B cell (primary cell): ENCODE results near the gene KLK13. TPM values are rescaled to one million over a fixed set of nuclear protein-coding genes. Genes with fewer than 3 reads are reported as not detected.

Experiments used
- ATAC-seq: fragments of 200-7000 bp; cut with Tn5 transposase; one replicate; pipeline ENCODE4 v1.10.0; 2021; ENCODE audit warnings: low read depth, mild to moderate bottlenecking, moderate number of reproducible peaks, moderate library complexity
- CTCF ChIA-PET: fragments of 350-600 bp; sonication (Branson Sonifier 250); formaldehyde crosslinking; loops from one replicate; lab custom pipeline; 2021; ENCODE audit warnings: antibody characterized with exemption, inconsistent platforms; lab: Charles Lee
- POLR2A ChIA-PET: fragments of 350-600 bp; sonication (Branson Sonifier 250); formaldehyde crosslinking; loops from one replicate; lab custom pipeline; 2021; ENCODE audit warnings: antibody characterized with exemption; lab: Charles Lee
- DNase-seq: peaks from one replicate; pipeline ENCODE4 v3.0.0; 2013
- H2AFZ ChIP-seq: 2 replicates; pipeline ENCODE4 v1.6.1; 2012; ENCODE audit warnings: mild to moderate bottlenecking, low read depth, low read length; ENCODE audit not compliant: insufficient read depth, poor library complexity, severe bottlenecking
- H3K27ac ChIP-seq, 2 donors: 1 replicate in 1 of 2; 2 replicates in 1 of 2; pipeline ENCODE4 v1.5.1; 2012 to 2013; ENCODE audit warnings: low read length in 2 of 2, mild to moderate bottlenecking in 2 of 2, moderate library complexity in 1 of 2
- H3K27me3 ChIP-seq, 4 experiments: fragments of 200-600 bp in 1 of 4; sonication (generic) in 1 of 4; replicated peaks in 1 of 4; 1 replicate in 2 of 4; 2 replicates in 2 of 4; pipeline versions ENCODE4 v1.6.1 to v1.7.0; 2013 to 2016; ENCODE audit warnings: low read length in 3 of 4, mild to moderate bottlenecking in 2 of 4, mixed read lengths in 1 of 4, moderate library complexity in 1 of 4; ENCODE audit not compliant: insufficient read depth in 4 of 4, control insufficient read depth in 3 of 4; ENCODE audit errors: control extremely low read depth in 1 of 4
- H3K36me3 ChIP-seq, 2 experiments: replicated peaks in 1 of 2; 1 replicate in 1 of 2; 2 replicates in 1 of 2; pipeline versions ENCODE4 v1.6.1 to v1.7.1; 2013; ENCODE audit warnings: low read length in 1 of 2; ENCODE audit not compliant: insufficient read depth in 2 of 2, control insufficient read depth in 1 of 2; ENCODE audit errors: control extremely low read depth in 1 of 2, extremely low read depth in 1 of 2
- H3K4me1 ChIP-seq, 2 donors: fragments of 200-600 bp in 1 of 2; sonication (generic) in 1 of 2; 1 replicate in 1 of 2; 2 replicates in 1 of 2; pipeline versions ENCODE4 v1.5.1 to v1.6.1; 2013 to 2017; ENCODE audit warnings: low read length in 2 of 2; ENCODE audit not compliant: control insufficient read depth in 2 of 2, insufficient read depth in 2 of 2
- H3K4me2 ChIP-seq: replicated peaks from 2 replicates; pipeline ENCODE3; 2012; ENCODE audit warnings: mild to moderate bottlenecking, low read depth, low read length; ENCODE audit not compliant: poor library complexity, severe bottlenecking
- H3K4me3 ChIP-seq, 5 experiments: fragments of 200-600 bp in 1 of 5; sonication (generic) in 1 of 5; 1 replicate in 3 of 5; 2 replicates in 2 of 5; pipeline versions ENCODE4 v1.5.1 to v1.7.0; 2011 to 2016; ENCODE audit warnings: low read length in 4 of 5, mild to moderate bottlenecking in 4 of 5, low read depth in 2 of 5, control low read depth in 1 of 5, moderate library complexity in 1 of 5; ENCODE audit not compliant: insufficient read depth in 1 of 5; ENCODE audit errors: control extremely low read depth in 1 of 5, extremely low read depth in 1 of 5
- H3K79me2 ChIP-seq: fragments of 200-600 bp; sonication (generic); one replicate; pipeline ENCODE4 v1.6.0; 2016; ENCODE audit warnings: low read length; ENCODE audit not compliant: control insufficient read depth, insufficient read depth
- H3K9ac ChIP-seq: fragments of 200-600 bp; sonication (generic); 2 replicates; pipeline ENCODE4 v1.6.1; 2017; ENCODE audit warnings: mild to moderate bottlenecking, low read length, moderate library complexity
- H3K9me3 ChIP-seq, 3 donors: one replicate each; pipeline versions ENCODE4 v1.6.1 to v1.7.1; 2013; ENCODE audit warnings: low read length in 2 of 3; ENCODE audit not compliant: control insufficient read depth in 2 of 3, insufficient read depth in 1 of 3; ENCODE audit errors: control extremely low read depth in 1 of 3
- H4K20me1 ChIP-seq: 2 replicates; pipeline ENCODE4 v1.6.0; 2012; ENCODE audit warnings: mild to moderate bottlenecking, low read length; ENCODE audit not compliant: insufficient read depth, control insufficient read depth, poor library complexity, severe bottlenecking
- H3K27ac Mint-ChIP-seq: one replicate; pipeline ENCODE4 v1.8.0; 2021; ENCODE audit warnings: mixed read lengths
- H3K27me3 Mint-ChIP-seq: one replicate; pipeline ENCODE4 v1.8.0; 2021; ENCODE audit warnings: mixed read lengths
- H3K4me1 Mint-ChIP-seq: one replicate; pipeline ENCODE4 v1.8.0; 2021; ENCODE audit warnings: mixed read lengths
- H3K4me3 Mint-ChIP-seq: one replicate; pipeline ENCODE4 v1.8.0; 2021; ENCODE audit warnings: mixed read lengths
- H3K9me3 Mint-ChIP-seq: one replicate; pipeline ENCODE4 v1.8.0; 2022; ENCODE audit warnings: mixed read lengths; ENCODE audit not compliant: insufficient read depth
- CTCF ChIP-seq: fragments of 200-600 bp; IDR thresholded peaks from one replicate; pipeline ENCODE4 v1.8.0; 2022; ENCODE audit warnings: antibody characterized with exemption, mild to moderate bottlenecking
- EZH2 ChIP-seq: IDR thresholded peaks from 2 replicates; pipeline ENCODE4 v1.6.1; 2012; ENCODE audit warnings: borderline replicate concordance, low read depth, mild to moderate bottlenecking, moderate library complexity, low read length; ENCODE audit not compliant: insufficient read depth, poor library complexity, severe bottlenecking
- WGBS: methylation state at CpG from one replicate; pipeline ENCODE4 v1.1.5; 2013; ENCODE audit warnings: missing lambda C conversion rate; ENCODE audit not compliant: insufficient coverage; 5-methylcytosine and 5-hydroxymethylcytosine counted together
- intact Hi-C: fragments of 100-400 bp; cut with micrococcal nuclease; formaldehyde crosslinking; loops from one replicate; pipeline ENCODE4 v1.10.0; 2022
- polyA plus RNA-seq: library from polyadenylated mRNA; depleted of rRNA; stranded (reverse); fragments of >200 nt; gene quantifications from 2 replicates; pipeline ENCODE4 v1.2.3, GENCODE V29; 2012
- total RNA-seq, 2 donors: library from RNA; stranded (reverse); fragments of 120-200 nt in 1 of 2; gene quantifications; 1 replicate in 1 of 2; 2 replicates in 1 of 2; pipeline versions ENCODE4 v1.2.3 to v1.2.4, GENCODE V29; 2013 to 2022

KLK13 gene
- total and polyA plus RNA-seq, 2 donors (not counting 1 experiment from before 2014, with no cell fraction given): not detected

- TF ChIP-seq CTCF (no peak), EZH2 (no peak)
- CTCF ChIA-PET: no interaction called here
Observed at GRCh38 chr19:51098365-51099046, 33.6 kb upstream of the KLK13 start.

GRCh38 chr19:51097796-51098195 lies 32.9 kb upstream of the KLK13 start:
- POLR2A ChIA-PET: no interaction called here
- Histone ChIP-seq H3K4me3 (no peak overlapping the region), H3K27ac (no peak overlapping the region), H2AFZ (no peak overlapping the region), H4K20me1 (peaks cover 30% of the 10 kb centered on the region), H3K27me3 (no peaks in the 10 kb centered on the region), H3K4me2 (no peak overlapping the region), H3K79me2 (peaks cover 13% of the 10 kb centered on the region), H3K9me3 (no peaks in the 10 kb centered on the region), H3K36me3 (peaks cover 8 to 19% of the 10 kb centered on the region in 2 experiments), H3K4me1 (no peaks in the 10 kb centered on the region), H3K9ac (no peak overlapping the region)
- Mint-ChIP-seq H3K9me3 (no peaks in the 10 kb centered on the region), H3K4me3 (no peak overlapping the region), H3K27ac (no peak overlapping the region), H3K4me1 (peaks cover 8% of the 10 kb centered on the region), H3K27me3 (no peaks in the 10 kb centered on the region)
- WGBS: 93% methylated on average over 20 of the region's 20 CpGs
- CTCF ChIA-PET: no interaction called here
- no peak for DNase-seq
- ATAC-seq: no peak
- intact Hi-C loops: no loop called here
- no peak for TF ChIP-seq EZH2
- TF ChIP-seq CTCF: no peak

More at GRCh38 chr19:51098365-51099046, 33.6 kb upstream of the KLK13 start:
- Mint-ChIP-seq H3K4me1 (peaks cover 8% of the 10 kb centered on the region), H3K9me3 (no peaks in the 10 kb centered on the region), H3K27me3 (no peaks in the 10 kb centered on the region), H3K27ac (no peak overlapping the region), H3K4me3 (no peak overlapping the region)
- H4K20me1 ChIP-seq: peaks cover 36% of the 10 kb centered on the region
- H3K4me1 ChIP-seq: no peaks in the 10 kb centered on the region
- H3K9ac ChIP-seq: no peak overlapping the region
- POLR2A ChIA-PET: no interaction called here
- H3K79me2 ChIP-seq: peaks cover 18% of the 10 kb centered on the region
- ATAC-seq (no peak), DNase-seq (peak; percentile 36)
- no peaks in the 10 kb centered on the region for H3K27me3 ChIP-seq
- H3K36me3 ChIP-seq: peaks cover 11 to 23% of the 10 kb centered on the region in 2 experiments
- H3K4me3 ChIP-seq: no peak overlapping the region
- H3K9me3 ChIP-seq: no peaks in the 10 kb centered on the region
- no peak overlapping the region for H3K27ac ChIP-seq
- intact Hi-C loops: no loop called here
- no peak overlapping the region for H2AFZ ChIP-seq
- 88% methylated on average over 70 of the region's 78 CpGs for WGBS
- H3K4me2 ChIP-seq: no peak overlapping the region
